ENCODE results near the gene MTG2. TPM values are rescaled to one million over a fixed set of nuclear protein-coding genes. Genes with fewer than 3 reads are reported as not detected.

Gene MTG2
- total and polyA plus RNA-seq, 2 of the 13 experiments (the other 11 are each of a cell fraction or from before 2014, with no cell fraction given), result 20.4 to 37.8 TPM

DNA sequence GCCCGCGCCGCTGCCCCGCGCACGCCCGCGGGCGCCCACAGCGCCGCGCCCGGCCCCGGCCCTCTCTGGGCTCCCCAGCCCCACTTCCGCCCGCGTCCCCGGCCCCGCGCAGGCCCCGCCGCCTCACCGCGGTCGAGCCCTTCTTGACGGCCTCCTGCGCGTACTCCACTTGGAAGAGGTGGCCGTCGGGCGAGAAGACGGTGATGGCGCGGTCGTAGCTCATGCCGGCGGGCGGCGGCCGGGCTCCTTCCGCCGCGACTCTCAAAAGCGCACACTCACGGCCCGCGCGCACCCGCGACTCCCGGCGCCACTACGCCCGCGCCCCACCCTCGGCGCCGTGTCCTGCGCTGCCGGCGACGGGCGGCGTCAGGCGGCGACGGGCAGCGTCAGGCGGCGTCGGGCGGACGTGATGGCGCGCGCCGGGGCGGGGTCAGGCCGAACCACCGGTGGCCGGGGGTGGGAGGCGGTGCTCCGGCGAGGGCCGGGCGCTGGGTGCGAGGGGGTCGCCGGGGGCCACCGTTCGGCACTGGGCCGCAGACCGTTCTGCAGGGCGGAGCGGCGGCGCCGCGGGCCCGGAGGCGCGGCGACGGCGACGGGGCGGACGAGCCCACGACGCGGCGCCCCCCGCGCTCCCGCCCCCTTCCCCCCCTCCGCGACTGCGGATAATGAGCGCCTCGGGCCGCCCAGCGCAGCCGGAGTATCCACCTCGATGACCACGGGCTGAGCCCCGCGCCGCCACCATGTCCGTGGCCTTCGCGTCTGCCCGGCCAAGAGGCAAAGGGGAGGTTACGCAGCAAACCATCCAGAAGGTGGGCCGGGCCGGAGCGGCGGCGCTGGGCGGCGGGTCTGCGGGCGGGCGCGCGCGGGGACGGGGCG is 39.5 kb upstream of the MTG2 start, which contains the start of the genes PSMA7 and SS18L1 (continued):
- TF ChIP-seq ZNF230 (CRISPR knock-in tag; IDR thresholded peaks at IDR 0.05) (peak; percentile 69; the same call in 1 of the 2 replicates), SAFB2 (CRISPR knock-in tag; IDR thresholded peaks at IDR 0.05; ENCODE audit: borderline replicate concordance, low read depth) (peak; percentile 82), ZNF333 (CRISPR knock-in tag; IDR thresholded peaks at IDR 0.05; ENCODE audit: borderline replicate concordance) (no peak), RXRB (CRISPR knock-in tag; IDR thresholded peaks at IDR 0.05; ENCODE audit: borderline replicate concordance) (peak; percentile 47; the same call in 1 of the 2 replicates), ZNF260 (CRISPR knock-in tag; IDR thresholded peaks at IDR 0.05; ENCODE audit: borderline replicate concordance, low read depth) (no peak), FOSL2 (CRISPR knock-in tag; IDR thresholded peaks at IDR 0.05) (peak; percentile 26), MEIS2 (CRISPR knock-in tag; IDR thresholded peaks at IDR 0.05) (peak; percentile 81), NFATC3 (CRISPR knock-in tag; IDR thresholded peaks at IDR 0.05) (no peak), ZNF589 (CRISPR knock-in tag; conservative IDR thresholded peaks at IDR 0.05) (no peak), ZFP1 (CRISPR knock-in tag; IDR thresholded peaks at IDR 0.05) (no peak; the same call in 1 of the 2 replicates), ZNF530 (CRISPR knock-in tag; IDR thresholded peaks at IDR 0.05; ENCODE audit: low read depth) (no peak), ZSCAN12 (CRISPR knock-in tag; IDR thresholded peaks at IDR 0.05) (no peak)

Measured in HepG2 (cell line).